ENCODE measurements around the gene PDCD1.
"Not testable (repeated sequence)": the region's sequence is repeated elsewhere in the genome, so short reads cannot be mapped to it uniquely, and the experiment has no call there.

PDCD1 gene

DNA sequence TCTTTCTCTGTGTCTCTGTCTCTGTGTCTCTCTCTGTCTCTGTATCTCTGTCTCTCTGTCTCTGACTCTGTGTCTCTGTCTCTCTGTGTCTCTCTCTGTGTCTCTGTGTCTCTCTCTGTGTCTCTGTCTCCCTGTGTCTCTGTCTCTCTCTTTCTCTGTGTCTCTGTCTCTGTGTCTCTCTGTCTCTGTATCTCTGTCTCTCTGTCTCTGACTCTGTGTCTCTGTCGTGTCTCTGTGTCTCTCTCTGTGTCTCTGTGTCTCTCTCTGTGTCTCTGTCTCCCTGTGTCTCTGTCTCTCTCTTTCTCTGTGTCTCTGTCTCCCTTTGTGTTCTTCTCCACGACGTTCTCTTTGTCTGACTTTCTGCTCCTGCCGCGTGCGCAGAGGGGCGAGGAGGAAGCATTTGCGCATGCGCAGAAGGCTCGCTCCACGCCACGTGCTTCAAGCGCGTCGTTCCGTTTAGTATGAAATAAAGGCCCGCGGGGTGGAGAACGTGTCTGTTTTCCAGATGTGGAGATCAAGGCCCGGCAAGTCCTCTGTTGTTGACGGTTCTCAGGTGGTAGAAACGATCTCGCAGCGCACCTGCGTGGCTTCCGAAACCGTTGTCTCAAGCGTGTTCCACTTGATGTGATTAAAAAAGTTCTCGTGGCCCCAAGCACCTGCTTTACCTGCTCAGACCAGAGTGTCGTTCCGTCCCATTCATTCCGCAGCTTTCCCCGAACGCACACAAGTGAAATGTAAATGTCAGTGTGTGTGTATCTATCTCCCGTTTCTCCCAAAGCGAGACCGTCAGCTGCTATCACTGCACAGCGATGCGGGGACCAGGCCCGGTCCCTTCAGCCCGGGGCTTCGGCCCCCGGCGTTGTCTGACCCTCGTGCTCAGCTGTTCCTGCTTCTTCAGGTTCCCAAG is 34.9 kb downstream of the PDCD1 start:
- not testable (repeated sequence) for DNase-seq

DNA sequence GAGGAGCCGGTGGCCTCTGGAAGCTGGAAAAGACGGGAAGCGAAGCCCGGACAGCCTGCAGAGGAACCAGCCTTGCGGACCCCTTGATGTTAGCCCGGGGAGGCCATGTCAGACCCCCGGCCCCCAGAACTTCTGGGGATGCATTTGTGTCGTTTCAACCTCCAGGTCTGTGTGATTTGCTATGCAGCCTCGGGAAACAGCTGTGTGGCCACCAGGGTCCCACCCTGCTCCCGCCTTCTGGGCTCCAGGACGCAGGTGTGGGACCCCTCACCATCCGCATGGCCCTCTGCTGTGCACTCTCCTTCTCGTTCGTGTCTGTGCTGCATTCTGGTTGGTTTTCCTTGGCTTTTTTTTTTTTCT is 36.5 kb downstream of the PDCD1 start:
- DNase-seq: no peak

DNA sequence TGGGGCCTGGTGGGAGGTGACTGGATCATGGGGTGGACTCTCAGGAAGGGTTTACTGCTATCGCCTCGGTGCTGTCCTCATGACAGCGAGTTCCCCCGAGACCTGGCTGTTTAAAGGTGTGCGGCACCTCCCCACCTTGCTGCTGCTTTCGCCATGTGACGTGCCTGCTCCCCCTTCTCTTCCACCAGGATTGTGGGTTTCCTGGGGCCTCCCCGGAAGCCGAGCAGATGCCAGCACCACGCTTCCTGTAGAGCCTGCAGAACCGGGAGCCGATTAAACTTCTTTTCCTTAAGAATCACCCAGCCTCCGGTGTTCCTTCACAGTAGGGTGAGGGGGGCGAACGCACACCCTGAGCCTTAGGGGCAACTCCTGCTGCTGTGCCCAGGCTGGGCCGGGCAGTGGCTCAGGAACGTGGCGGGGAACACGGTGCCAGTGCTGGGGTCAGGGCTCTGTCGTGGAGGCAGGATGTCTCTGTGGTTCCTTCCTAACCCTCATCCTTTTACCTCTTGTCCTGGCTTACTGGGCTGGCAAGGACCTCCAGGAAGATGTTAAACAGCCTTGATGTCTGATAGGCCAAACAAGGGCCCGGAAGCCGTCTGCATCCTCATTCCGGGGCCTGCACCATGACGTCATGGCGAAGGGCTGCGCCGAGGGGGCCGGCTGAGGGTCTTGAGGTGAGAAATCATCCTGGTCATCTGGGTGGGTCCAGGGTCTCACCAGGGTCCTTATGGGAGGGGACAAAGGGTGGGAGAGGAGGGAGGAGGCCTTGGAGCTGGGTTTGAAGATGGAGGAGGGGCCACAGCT is 37.0 kb downstream of the PDCD1 start:
- DNase-seq: no peak

- DNase-seq: peak in 1 of 2 experiments; percentile 7
Observed at GRCh38 chr2:241820625-241821384, 37.9 kb downstream of the PDCD1 start.

- DNase-seq: not testable (repeated sequence)
Observed at GRCh38 chr2:241819947-241820624, 38.6 kb downstream of the PDCD1 start.

DNA sequence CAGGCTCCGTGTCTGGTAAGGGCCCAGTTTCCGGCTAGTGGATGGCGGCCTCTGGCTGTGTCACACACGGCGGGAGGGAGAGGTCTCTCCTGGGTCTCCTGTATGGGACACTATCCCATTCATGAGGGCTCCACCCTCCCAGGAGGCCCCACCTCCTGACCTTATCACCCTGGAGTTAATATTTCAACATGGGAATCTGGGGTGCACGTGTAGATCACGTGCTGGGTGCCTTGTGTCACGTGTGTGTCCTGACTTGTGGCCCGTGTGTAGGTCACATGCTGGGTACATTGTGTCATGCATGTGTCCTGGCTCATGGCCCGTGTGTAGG is 39.8 kb downstream of the PDCD1 start:
- DNase-seq: no peak

GRCh38 chr2:241818229-241818942 is 40.3 kb downstream of the PDCD1 start:
- DNase-seq: no peak

DNA sequence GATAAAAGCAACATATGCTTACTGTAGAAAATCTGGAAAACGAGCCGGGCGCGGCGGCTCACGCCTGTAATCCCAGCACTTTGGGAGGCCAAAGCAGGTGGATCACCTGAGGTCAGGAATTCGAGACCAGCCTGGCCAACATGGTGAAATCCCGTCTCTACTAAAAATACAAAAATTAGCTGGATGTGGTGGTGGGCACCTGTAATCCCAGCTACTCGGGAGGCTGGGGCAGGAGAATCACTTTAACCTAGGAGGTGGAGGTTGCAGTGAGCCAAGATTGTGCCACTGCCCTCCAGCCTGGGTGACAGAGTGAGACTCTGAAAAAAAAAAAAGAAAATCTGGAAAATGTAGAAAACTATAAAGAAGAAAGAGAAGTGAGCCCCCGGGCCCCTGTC is 40.9 kb downstream of the PDCD1 start:
- not testable (repeated sequence) for DNase-seq

- no peak for DNase-seq
Observed at GRCh38 chr2:241817126-241817820, 41.4 kb downstream of the PDCD1 start.

DNA sequence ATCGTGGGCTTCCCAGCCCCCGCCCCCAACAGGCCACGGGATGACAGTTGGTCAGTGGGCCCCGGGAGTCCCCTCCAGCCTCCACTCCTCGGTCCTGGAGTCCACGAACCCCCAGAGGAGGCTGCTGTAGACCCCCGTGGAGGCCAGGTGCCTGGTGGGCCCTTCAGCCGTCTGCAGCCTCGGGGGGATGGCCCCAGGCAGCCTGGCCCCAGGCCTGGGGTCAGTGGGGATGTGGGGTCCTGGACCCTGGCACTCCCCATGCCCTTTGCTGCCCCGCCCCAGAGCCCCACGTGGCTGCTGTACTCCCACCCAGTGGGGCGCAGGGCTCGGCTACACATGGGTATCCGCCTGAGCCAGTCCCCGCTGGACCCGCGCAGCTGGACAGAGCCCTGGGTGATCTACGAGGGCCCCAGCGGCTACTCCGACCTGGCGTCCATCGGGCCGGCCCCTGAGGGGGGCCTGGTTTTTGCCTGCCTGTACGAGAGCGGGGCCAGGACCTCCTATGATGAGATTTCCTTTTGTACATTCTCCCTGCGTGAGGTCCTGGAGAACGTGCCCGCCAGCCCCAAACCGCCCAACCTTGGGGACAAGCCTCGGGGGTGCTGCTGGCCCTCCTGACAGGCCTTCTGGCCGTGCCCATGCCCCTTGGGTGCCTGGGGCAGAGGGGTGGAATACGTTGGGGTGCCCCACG is 42.1 kb downstream of the PDCD1 start:
- no peak for DNase-seq

GRCh38 chr2:241815477-241816430 is 42.9 kb downstream of the PDCD1 start:
- no peak for DNase-seq

- no peak for DNase-seq
Observed at GRCh38 chr2:241814643-241815476, 43.8 kb downstream of the PDCD1 start.

DNA sequence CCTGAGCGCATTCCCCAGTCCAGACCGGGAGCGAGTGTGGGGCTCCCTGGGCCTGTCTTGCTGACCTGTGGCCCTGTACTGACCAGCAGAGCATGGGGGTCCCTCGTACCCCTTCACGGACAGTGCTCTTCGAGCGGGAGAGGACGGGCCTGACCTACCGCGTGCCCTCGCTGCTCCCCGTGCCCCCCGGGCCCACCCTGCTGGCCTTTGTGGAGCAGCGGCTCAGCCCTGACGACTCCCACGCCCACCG is 44.4 kb downstream of the PDCD1 start:
- DNase-seq: no peak

- no peak for DNase-seq
Observed at GRCh38 chr2:241813644-241814392, 44.9 kb downstream of the PDCD1 start.

GRCh38 chr2:241812730-241813643 is 45.7 kb downstream of the PDCD1 start:
- no peak for DNase-seq

- no peak for DNase-seq
Observed at GRCh38 chr2:241811952-241812729, 46.6 kb downstream of the PDCD1 start.

Data from NCI-H524 (cell line).